T-helper 1 cell (primary cell): ENCODE results near the gene PIM1.
"Not testable (repeated sequence)": the region's sequence is repeated elsewhere in the genome, so short reads cannot be mapped to it uniquely, and the experiment has no call there.

Experiments
- DNase-seq, 5 donors: peaks; one replicate each; pipeline ENCODE4 v3.0.0-alpha.2; 2012 to 2020
- total RNA-seq, 4 donors: gene quantifications; one replicate each; lab custom pipeline; 2026; lab: John Stamatoyannopoulos, UW

The PIM1 gene
- total RNA-seq: 184 to 458 (median 243) reads per million in 4 donors

- peak; percentile 98 to 100 (median 99) for DNase-seq
Measured at GRCh38 chr6:37169496-37170272, at the start of gene PIM1. Gene PIM1, plus strand, starts transcription at chr6:37170152. Its CDS starts 424 bp downstream, at chr6:37170576.

GRCh38 chr6:37121556-37121955 lies 48.4 kb upstream of the PIM1 start:
- DNase-seq: no peak

- DNase-seq: no peak
Measured at GRCh38 chr6:37122861-37123260, 47.1 kb upstream of the PIM1 start.

- no peak for DNase-seq
Measured at GRCh38 chr6:37123957-37124729, 45.8 kb upstream of the PIM1 start.

DNA sequence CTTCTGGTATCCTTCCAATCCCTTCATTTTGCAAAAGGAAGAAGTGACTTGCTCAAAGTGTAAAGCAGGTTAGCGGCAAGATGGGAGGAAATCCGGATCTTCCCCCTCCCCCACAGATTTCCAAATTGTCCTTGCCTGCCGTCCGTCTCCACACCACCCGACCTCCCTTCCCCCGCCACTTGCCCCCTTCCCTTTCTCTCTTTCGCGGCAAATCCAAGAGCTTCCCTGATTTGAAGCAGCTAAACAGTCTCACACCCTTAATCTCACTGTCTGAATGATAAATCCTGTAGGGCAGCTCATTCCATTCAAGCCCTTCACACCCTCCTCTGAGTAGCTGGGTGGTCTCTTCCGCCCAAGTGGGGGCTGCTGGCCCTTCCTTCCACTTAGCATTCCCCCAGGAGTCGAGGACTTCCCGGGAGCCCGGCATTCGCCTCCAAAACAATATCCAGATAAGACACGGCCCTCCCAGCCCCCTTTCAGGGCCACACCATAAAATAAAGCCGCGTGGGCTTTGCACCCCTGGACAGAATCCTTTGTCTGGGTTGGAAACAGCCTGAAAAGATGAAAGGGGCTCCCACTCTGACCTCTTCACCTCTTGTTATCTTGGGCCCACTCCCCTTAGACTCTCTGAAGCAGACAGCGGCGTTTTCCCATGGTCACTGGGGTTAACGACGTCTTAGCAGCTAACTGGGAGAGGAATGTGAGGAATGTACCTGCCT lies 44.0 kb upstream of the PIM1 start:
- DNase-seq: no peak

- no peak for DNase-seq
Measured at GRCh38 chr6:37126493-37126958, 43.4 kb upstream of the PIM1 start.

DNA sequence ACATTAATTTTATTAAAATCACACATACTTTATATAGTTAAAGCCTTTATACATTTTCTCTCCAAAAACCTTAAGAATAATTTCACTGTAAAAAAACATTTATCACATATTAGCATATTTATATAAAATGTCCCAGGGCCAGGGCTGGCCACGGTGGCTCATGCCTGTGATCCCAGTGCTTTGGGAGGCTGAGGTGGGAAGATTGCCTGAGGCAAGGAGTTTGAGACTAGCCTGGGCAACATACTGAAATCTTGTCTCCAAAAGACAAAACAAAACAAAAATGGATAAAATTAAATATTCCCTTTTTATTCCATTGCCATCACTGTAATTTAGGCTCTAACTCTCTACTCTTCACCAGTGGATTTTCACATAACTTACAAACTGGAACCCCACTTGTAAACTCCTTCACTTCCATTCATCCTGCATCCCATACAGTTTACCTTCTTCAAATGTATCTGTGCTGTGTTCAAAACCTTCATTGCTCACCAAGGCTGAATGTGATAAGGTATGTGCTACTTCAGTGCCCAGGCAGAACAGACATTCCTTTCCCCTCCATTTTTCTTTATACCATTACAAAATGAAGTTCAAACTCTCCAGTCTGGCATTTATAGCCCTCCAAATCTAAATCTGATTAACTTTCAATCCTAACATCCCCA lies 42.9 kb upstream of the PIM1 start:
- DNase-seq: no peak

DNA sequence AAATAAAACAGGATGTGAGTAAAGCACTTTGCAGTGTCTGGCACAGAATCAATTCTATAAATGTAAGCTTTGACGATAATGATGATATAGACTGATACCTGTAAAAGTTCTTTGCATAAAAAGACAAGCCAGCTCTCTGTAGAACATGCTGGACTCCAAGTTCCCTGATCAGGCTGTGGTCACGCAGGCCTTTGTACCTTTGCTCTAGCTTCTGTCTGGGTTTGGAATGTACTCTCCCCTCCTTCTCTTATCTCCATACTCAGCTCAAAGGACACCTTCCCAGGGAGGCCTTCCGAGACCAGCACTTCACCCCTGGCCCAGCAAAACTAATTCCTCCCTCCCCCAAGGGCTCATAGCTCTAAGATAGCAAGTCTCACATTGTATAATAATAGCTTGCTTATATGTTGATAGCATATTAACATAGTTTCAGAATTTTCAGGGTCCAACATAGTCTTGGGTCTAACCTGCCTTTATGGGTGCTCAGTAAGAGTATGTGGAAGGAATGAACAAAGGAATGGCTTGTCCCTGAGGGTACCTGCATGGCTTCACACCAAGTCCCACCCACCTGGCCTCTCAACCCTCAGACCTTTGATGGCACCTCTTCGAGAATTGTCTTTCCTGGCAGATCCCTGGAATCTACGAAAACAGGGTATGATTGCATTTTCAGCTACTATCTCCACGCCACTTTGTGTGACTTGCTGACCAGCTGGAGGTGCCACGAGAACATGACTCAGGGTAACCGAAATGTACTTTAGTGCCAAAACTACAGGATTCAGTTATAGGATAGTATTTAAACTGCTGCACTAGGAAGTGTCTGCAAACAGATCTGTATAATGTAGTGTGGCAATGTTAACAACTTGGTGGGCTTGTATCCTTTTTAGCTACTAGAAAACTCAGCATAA lies 41.7 kb upstream of the PIM1 start:
- DNase-seq: no peak

DNA sequence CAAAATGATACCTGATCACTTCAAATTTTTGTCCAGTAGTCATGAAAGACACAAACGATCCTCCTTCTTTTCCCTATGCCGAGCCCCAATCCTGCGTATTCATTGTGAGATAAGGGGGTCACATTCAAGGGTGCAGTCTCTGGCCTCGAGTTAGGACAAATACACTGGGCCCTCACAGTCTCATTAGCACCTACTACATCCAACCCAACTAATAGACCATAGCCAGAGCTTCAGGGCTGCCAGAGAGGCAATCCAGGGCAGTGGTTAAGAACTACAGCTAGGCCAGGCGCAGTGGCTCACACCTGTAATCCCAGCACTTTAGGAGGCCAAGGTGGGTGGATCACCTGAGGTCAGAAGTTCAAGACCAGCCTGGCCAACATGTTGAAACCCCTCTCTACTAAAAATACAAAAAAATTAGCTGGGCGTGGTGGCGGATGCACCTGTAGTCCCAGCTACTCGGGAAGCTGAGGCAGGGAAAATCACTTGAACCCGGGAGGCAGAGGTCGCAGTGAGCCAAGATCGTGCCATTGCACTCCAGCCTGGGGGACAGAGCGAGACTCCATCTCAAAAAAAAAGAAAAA lies 41.0 kb upstream of the PIM1 start:
- DNase-seq: not testable (repeated sequence)

DNA sequence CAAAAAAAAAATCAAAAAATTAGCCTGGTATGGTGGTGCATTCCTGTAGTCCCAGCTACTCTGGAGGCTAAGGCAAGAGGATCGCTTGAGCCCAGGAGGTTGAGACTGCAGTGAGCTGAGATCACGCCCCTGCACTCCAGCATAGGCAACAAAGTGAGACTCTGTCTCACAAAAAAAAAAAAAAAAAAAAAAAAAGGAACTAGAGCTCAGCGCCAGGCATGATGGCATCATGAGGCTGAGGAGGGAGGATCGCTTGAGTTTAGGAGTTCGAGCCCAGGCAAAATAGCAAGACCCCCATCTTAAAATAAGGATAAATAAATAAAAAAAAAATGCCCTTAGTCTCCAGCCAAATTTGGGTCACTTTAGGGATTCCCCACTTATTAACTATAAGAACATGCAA lies 40.4 kb upstream of the PIM1 start:
- no peak for DNase-seq

DNA sequence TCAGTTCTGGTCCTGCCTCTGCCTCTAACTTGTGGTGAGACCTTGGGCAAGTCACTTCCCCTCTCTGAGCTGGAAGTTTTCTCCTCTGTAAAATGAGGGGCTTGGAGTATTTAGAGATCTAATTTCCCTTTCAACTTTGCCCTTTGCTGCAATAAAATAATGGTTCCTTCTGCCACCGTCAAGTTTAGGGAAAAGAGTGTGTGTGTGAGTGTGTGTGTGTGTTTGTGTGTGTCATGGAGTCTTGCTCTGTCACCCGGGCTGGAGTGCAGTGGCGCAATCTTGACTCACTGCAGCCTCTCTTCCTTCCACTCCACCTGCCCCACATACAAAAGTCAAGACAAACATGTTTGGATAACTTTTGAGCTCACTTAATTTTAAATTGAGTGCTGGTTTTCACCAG lies 39.2 kb upstream of the PIM1 start:
- DNase-seq: no peak

- no peak for DNase-seq
Measured at GRCh38 chr6:37131104-37131959, 38.6 kb upstream of the PIM1 start.

DNA sequence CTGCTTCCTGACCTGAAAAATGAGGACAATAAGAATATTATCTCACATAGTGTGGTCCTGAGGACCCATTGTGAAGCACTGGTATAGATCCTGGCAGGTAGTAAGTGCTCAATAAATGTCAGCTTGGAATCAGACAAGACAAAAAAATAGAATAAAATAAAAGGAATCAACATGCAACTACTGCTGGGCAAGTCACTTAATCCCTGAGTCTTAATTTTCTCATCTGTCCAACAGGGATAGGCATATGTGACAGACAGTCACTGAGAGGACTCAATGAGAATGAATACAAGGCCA lies 38.0 kb upstream of the PIM1 start:
- no peak for DNase-seq

GRCh38 chr6:37134036-37134395 lies 35.9 kb upstream of the PIM1 start:
- DNase-seq: no peak

DNA sequence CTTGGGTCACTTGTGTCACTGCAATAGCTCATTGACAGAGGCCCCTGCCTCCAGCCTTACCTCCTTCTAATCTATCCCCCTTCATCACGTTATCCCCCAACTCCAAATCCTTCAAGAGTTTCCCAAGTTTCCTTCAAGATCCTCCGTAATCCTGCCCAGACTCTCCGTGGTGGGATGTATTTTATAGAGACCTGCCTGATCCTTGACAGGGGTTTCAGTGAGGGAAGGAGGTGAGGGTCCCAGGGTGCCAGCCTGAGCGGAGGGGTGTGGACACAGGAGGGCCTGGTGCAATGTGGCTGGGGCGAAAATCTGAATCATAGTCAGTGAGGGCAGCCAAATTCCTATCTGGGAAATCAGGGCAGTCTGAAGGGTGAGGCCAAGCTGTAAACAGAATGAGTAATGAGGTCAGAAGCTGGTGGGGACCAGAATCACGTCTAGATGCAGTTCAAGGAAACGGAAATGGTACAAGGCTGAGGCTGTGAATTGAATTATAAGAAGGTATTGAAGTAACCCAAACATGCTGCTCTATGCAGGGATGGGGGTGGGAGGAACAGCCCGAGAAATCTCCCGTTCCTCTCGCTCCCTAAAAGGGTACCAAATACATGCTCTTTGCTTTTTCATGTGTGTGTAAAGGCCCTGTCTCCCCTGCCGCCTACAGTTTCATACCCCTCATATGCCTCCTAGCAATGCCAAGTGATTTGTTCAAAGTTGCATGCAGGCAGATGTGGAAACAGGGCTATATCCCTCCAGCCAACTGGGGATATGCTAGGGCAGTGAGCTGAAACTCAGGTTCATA lies 35.4 kb upstream of the PIM1 start:
- DNase-seq: peak in 3 of 5 donors; percentile 4 to 65 (median 19)

DNA sequence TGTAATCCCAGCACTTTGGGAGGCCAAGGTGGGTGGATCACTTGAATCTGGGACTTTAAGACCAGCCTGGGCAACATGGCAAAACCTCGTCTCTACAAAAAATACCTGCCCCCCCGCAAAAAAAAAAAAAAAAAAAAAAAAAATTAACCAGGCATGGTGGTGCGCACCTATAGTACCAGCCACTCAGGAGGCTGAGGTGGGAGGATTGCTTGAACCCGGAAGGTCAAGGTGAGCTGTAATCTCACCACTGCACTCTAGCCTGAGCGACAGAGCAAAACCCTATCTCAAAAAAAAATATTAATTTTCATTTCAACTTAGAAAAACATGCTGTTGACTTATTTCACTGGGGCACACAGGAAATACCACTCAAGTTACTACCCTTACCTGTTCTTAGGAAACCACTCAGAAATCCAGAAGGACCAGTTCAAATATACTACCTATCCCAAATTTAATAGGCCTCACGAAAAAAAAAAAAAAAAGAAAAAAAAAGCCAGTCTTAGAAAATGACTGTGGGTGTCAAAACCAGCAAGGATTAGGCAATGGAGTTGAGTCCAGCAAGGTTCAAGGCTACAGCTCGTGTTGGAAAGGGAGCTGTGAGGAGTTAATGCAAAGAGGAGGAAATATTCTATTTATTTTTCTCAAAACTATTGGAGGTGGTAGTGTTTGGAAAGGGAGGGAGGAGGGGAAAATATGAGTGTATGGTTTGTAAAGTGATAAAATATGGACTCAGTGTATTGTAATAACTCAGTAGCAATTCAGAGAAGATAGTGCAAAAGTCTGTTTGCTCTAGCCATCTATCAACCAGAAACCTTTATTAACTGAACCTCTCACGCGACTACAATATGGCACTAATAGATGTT lies 33.9 kb upstream of the PIM1 start:
- DNase-seq: no peak

DNA sequence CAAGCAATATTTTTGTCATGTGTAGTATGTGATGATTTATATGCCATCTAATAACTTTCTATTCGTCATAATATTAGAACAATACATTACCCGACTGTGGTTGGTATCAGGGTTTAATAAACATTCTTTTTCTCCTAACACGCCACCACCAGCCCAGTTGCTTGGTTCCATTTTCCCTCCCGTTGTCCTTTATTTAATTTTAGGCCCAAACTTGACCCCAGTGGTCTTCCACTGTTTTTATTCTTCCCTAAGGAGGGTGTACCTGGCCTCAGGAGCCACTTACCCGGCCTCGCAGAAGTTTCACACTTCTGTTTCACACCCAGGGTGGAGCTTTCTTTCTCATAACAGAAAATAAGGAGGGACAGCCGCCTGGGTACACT lies 33.1 kb upstream of the PIM1 start:
- no peak for DNase-seq

- DNase-seq: peak in 1 of 5 donors; percentile 55
Measured at GRCh38 chr6:37137201-37138090, 32.5 kb upstream of the PIM1 start.
